ENCODE measurements around the gene MVB12B. TPM values are rescaled to one million over a fixed set of nuclear protein-coding genes. Genes with fewer than 3 reads are reported as not detected.

The MVB12B gene
- total and polyA plus RNA-seq, 2 of the 4 experiments (the other 2 are of a cell fraction), result 2.0 to 4.0 TPM

DNA sequence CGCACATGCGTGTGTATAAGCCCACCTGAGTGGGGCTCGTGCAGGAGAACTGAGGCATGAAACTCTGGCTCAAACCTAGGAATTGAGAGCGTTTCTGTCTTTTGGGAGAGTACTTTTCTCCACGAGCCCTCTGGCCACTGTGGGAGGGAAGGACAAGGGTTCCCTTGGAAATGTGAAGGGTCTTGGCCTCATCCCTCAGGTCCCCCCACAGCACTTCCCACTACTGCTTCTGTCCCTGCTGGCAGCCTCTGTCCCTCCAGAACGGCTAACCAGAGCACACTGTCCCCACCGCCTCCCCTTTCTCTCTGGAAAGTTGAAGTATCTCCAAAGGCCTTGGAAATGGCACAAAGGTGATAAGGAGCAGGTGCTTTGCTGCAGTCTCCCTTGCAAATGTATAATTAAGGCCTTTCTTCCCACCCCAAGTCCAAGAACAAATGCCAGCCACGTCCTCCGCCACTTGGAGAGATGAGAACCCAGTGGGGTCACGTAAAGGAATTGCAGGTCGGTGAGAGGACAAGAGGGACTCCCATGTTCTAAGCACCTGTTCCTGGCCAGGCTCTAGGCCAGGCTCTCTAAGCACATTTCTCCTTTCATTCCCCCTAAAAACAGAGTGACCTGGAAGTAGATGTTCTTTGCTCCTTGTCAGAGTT, 179.2 kb downstream of the MVB12B start:
- H2BK20ac ChIP-seq (ENCODE audit: low read depth, low read length), result no peak overlapping the region
- H4K91ac ChIP-seq (ENCODE audit: insufficient read depth, low read depth, low read length), result no peak overlapping the region
- 100% methylated on average over 1 of the region's 11 CpGs; no CpG with 5 or more reads in 1 of the 2 experiments for WGBS, 2 experiments (ENCODE audit: extremely low coverage in 2 of 2, insufficient read length in 1 of 2)
- H3K18ac ChIP-seq (ENCODE audit: low read depth, low read length), result no peak overlapping the region
- H4K8ac ChIP-seq (ENCODE audit: low read depth in 2 of 2, low read length in 2 of 2), result no peak overlapping the region
- TF ChIP-seq CEBPB (IDR thresholded peaks at IDR 0.05; ENCODE audit: low read depth, low read length) (no peak), RCOR1 (IDR thresholded peaks at IDR 0.05; ENCODE audit: insufficient replicate concordance, low read length) (no peak), RFX5 (IDR thresholded peaks at IDR 0.05; ENCODE audit: low read depth, low read length) (no peak), MAZ (IDR thresholded peaks at IDR 0.05; ENCODE audit: borderline replicate concordance, low read depth, low read length) (no peak), POLR2A (IDR thresholded peaks at IDR 0.05; ENCODE audit: low read depth, low read length) (no peak), FOS (IDR thresholded peaks at IDR 0.05; ENCODE audit: low read depth, low read length) (no peak), BHLHE40 (IDR thresholded peaks at IDR 0.05; ENCODE audit: low read depth, low read length) (no peak), ELK1 (IDR thresholded peaks at IDR 0.05; ENCODE audit: borderline replicate concordance, low read depth, low read length) (no peak), SMC3 (IDR thresholded peaks at IDR 0.05; ENCODE audit: low read depth, low read length) (no peak), MXI1 (IDR thresholded peaks at IDR 0.05; ENCODE audit: borderline replicate concordance, low read depth, low read length) (no peak)
- TF ChIP-seq, protein P1, sequence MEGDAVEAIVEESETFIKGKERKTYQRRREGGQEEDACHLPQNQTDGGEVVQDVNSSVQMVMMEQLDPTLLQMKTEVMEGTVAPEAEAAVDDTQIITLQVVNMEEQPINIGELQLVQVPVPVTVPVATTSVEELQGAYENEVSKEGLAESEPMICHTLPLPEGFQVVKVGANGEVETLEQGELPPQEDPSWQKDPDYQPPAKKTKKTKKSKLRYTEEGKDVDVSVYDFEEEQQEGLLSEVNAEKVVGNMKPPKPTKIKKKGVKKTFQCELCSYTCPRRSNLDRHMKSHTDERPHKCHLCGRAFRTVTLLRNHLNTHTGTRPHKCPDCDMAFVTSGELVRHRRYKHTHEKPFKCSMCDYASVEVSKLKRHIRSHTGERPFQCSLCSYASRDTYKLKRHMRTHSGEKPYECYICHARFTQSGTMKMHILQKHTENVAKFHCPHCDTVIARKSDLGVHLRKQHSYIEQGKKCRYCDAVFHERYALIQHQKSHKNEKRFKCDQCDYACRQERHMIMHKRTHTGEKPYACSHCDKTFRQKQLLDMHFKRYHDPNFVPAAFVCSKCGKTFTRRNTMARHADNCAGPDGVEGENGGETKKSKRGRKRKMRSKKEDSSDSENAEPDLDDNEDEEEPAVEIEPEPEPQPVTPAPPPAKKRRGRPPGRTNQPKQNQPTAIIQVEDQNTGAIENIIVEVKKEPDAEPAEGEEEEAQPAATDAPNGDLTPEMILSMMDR (conservative IDR thresholded peaks at IDR 0.05; ENCODE audit: low read depth, low read length), result no peak
- H3K9me1 ChIP-seq (ENCODE audit: insufficient read depth, low read length), result no peaks in the 10 kb centered on the region
- H4K20me1 ChIP-seq (ENCODE audit: insufficient read depth, low read length), result peaks cover 5% of the 10 kb centered on the region; the same call in 1 of the 2 replicates
- H3K27ac ChIP-seq (ENCODE audit: insufficient read depth, low read length), result no peak overlapping the region
- intact Hi-C loops (cut with micrococcal nuclease) (no loop called here), in situ Hi-C loops (cut with MboI; ENCODE audit: low sequenced_read_pairs) (no loop called here), dilution Hi-C loops (cut with HindIII; ENCODE audit: low sequenced_read_pairs, unreplicated experiment) (no loop called here)
- H3K56ac ChIP-seq (ENCODE audit: extremely low read depth, insufficient read depth, low read length), result no peak overlapping the region
- H2BK120ac ChIP-seq (ENCODE audit: low read depth, low read length), result no peak overlapping the region
- no peak overlapping the region for H4K5ac ChIP-seq (ENCODE audit: low read depth, low read length)
- POLR2A ChIA-PET (ENCODE audit: unreplicated experiment), result no interaction called here
- H3K79me1 ChIP-seq (ENCODE audit: low read depth in 1 of 2, low read length in 2 of 2), result no peaks in the 10 kb centered on the region
- no peak overlapping the region for H2BK15ac ChIP-seq (ENCODE audit: low read depth, low read length)
- no peaks in the 10 kb centered on the region for H3K9me3 ChIP-seq (ENCODE audit: control insufficient read depth, insufficient read depth, low read length)
- H3K14ac ChIP-seq (replicated peaks; ENCODE audit: low read depth, low read length), result no peak overlapping the region
- BruUV-seq (replicated peaks), result no TSS peak
- no peak overlapping the region for H2AK9ac ChIP-seq (replicated peaks; ENCODE audit: low read depth, low read length, poor library complexity)
- H3K9ac ChIP-seq (ENCODE audit: low read depth, low read length), result no peak overlapping the region
- no peak for DNase-seq
- no peak overlapping the region for H2AFZ ChIP-seq (replicated peaks; ENCODE audit: low read length, poor library complexity)
- CTCF ChIA-PET, result no interaction called here
- H3K4ac ChIP-seq (ENCODE audit: low read depth, low read length), result no peak overlapping the region
- peaks cover 2% of the 10 kb centered on the region; the same call in 1 of the 2 replicates for H3K4me1 ChIP-seq (ENCODE audit: control insufficient read depth, insufficient read depth, low read length)
- no peak for ATAC-seq (ENCODE audit: low read depth)
- peaks cover 4% of the 10 kb centered on the region; the same call in 1 of the 2 replicates for H3K36me3 ChIP-seq (ENCODE audit: control insufficient read depth, insufficient read depth, low read length)
- H2BK5ac ChIP-seq (ENCODE audit: low read depth, low read length, poor library complexity, severe bottlenecking), result no peak overlapping the region
- no peak overlapping the region for H3K23ac ChIP-seq (ENCODE audit: low read depth, low read length)
- H3K4me3 ChIP-seq (ENCODE audit: insufficient read depth, low read depth, low read length), result no peak overlapping the region
- H2AK5ac ChIP-seq (ENCODE audit: low read depth, low read length), result no peak overlapping the region
- H3K27me3 ChIP-seq (ENCODE audit: control insufficient read depth, insufficient read depth, low read length), result peaks cover 16% of the 10 kb centered on the region
- H3K4me2 ChIP-seq (ENCODE audit: low read depth, low read length), result no peak overlapping the region
